VCaP (cell line): ENCODE measurements around the gene GARIN5A.
A peak's percentile ranks its signal among the peaks of the same experiment; 100 is the strongest.

Experiments used
- H3K27ac ChIP-seq: fragments of 450-650 bp; 2 replicates; pipeline ENCODE4 v1.5.1; 2017
- CTCF ChIP-seq: fragments of 450-650 bp; conservative IDR thresholded peaks from 2 replicates; pipeline ENCODE4 v1.5.1; 2017; ENCODE audit warnings: mild to moderate bottlenecking, moderate library complexity

The GARIN5A gene

GRCh38 chr19:50492303-50493052, 15.8 kb upstream of the GARIN5A start:
- H3K27ac ChIP-seq: no peak overlapping the region
- no peak for TF ChIP-seq CTCF

DNA sequence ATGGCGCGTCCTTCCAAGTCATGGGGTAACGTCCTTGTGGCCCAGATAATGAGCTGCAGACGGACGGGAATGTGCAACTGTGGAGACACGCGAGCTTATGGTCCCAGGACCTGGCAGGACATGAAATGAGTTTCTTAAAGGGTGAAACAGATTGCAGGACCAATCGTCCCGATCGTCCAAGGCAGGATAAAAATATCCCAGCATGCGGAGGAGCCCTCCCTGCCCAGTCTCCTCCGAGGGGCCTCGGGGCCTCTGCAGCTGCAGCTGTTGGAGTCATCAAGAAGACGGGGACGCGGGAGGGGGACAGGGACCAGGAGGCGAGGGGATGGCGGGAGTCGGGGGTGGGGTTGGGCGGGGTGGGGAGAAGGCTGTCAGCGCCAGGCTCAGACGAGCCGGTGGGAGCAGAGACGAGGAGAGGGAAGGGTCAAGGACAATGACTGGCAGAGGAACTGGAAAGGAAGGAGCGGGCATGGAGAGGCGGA, 14.4 kb upstream of the GARIN5A start:
- no peak for TF ChIP-seq CTCF
- no peak overlapping the region for H3K27ac ChIP-seq

DNA sequence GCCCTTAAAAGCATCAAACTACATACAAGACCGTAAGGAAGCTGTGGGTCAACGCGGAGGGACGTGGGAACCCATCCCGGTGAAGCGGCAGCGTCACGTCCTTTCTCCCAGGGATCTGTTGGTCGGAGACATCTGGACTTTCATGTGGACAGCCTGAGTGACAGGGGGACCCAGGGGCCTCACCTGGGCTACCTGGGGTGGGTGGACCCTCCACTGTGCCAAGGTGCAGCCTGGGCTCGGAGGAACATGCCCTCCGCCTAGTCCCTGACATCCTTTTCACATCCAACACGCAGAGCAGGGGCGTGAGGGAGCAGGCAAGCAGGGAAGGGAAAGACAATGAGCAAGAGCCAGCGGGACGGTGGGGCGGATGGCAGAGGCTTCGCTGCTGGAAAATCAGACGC, 13.8 kb upstream of the GARIN5A start:
- H3K27ac ChIP-seq: no peak overlapping the region
- TF ChIP-seq CTCF: no peak

DNA sequence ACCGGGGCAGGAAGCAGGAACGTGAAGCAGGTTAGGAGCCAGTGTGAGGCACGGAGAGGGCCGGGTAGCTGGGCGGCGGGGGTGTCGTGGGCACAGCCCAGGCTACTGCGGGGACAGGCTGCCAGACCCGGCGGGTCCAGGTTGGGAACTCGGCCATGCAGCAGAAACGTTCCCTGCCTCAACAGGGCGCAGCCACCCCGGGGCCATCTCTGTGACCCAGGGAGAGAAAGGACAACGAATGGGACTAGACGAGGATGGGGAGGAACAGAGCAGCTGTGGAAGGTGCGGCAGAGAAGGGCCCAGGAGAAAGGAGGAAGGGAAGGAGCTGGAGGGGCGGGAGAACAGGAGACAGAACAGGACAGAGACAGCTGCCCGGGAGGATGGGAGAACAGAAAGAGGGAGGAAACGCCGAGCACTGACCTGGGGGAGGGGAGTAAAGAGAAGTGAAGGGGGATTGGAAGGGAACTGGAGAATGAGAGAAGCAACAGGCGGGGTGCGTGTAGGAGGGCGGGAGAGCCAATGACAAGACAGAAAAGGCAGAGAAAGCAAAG, 12.9 kb upstream of the GARIN5A start:
- H3K27ac ChIP-seq: no peak overlapping the region
- no peak for TF ChIP-seq CTCF

DNA sequence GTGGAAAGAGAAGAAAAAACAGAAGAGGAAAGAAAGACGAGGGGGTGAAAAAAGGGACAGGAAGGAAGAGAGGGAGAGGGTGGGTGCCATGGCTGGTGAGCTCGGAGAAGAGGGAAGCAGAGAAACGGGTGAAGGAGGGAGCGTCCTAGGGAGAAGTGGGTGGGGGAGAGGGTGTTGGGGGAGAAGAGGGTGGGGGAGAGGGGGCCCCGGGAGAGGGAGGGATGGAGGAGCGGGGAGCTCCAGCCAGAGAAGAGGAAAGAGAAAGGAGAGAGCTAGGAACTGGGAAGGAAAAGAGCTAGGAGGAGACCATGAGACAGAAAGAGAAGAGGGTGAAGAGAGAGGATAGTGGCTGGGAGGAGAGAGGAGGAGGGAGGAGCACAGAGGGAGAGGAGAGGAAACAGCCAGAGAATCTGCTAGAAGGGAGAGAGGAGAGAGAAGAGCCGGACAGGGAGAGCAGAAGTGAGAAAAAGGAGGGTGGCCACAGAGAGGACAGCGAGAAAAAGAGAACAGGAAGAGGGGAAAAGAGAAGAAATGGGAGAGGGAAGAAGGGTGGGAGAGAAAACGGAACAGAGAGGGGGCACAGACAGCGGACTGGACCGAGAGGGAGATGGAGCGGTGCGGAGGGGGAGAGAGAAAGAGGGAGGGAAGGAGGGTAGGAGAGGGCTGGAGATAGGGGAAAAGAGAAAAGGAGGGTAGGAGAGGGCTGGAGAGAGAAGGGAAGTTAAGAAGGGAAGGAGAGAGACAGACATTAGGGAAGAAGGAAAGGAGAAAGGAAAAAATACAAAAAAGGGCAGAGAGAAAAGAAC, 11.9 kb upstream of the GARIN5A start:
- no peak for TF ChIP-seq CTCF

DNA sequence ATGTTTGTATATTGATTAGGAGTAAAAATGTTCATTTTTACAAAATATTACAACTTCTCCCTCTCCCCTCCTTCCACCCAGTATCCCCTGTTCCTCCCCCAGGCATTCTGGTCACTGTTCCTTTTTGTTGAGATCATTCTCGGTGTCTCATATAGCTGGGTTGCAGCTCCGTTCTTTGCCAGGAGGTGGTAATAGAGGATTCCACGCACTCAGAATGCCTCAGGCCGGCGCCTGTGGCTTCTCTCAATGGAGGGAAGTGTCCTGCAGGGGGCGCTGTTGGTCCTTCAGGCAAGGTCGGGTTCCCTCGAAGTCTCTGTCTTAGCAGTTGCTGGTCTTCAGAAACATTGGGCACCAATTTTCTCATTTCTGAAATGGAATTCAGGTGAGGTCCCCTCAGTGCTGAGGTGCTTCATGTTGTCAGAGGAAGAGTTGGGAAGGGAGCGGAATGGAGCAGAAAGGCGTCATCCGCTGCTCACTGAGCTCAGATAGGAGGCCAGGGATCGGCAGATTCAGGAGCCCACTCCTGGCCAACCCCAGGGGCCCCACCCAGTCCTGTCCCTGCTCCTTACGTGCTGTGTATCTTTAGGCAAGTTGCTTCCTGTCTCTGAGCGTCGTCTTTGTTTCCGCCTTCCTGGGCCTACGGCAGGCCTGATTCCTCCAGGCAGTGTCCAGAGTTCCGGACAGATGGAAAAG, 10.3 kb upstream of the GARIN5A start:
- TF ChIP-seq CTCF: peak; percentile 64
- no peak overlapping the region for H3K27ac ChIP-seq

More for the DNA sequence above, 11.9 kb upstream of the GARIN5A start:
- no peak overlapping the region for H3K27ac ChIP-seq
